ENCODE measurements around the gene SENP7. TPM values are rescaled to one million over a fixed set of nuclear protein-coding genes. Genes with fewer than 3 reads are reported as not detected.

Gene SENP7
- polyA plus RNA-seq, 1 of the 3 experiments (the other 2 are of a cell fraction), result 2.7 TPM

GRCh38 chr3:101284757-101285156, 228.3 kb downstream of the SENP7 start:
- no peaks in the 10 kb centered on the region for H4K20me1 ChIP-seq (ENCODE audit: insufficient read depth)
- H3K27ac ChIP-seq (ENCODE audit: low read depth in 2 of 2, low read length in 1 of 2), result no peak overlapping the region
- no peaks in the 10 kb centered on the region for H3K9me2 ChIP-seq
- DNase-seq, result no peak
- no peaks in the 10 kb centered on the region for H3K9me3 ChIP-seq
- no peak overlapping the region for H3K9ac ChIP-seq
- H3F3A ChIP-seq (replicated peaks; ENCODE audit: insufficient read depth), result no peaks in the 10 kb centered on the region
- no peaks in the 10 kb centered on the region for H3K27me3 ChIP-seq (ENCODE audit: insufficient read depth)
- no peak overlapping the region for H3K4me3 ChIP-seq (ENCODE audit: low read depth in 2 of 2, low read length in 1 of 2)
- 26% methylated on average over 1 of the region's 1 CpG for WGBS (ENCODE audit: low lambda C conversion rate)
- H3K4me1 ChIP-seq (ENCODE audit: control insufficient read depth in 1 of 2, insufficient read depth in 2 of 2, low read depth in 1 of 2, low read length in 1 of 2), result no peaks in the 10 kb centered on the region; a peak in 1 of 4 replicates
- TF ChIP-seq, protein P1, sequence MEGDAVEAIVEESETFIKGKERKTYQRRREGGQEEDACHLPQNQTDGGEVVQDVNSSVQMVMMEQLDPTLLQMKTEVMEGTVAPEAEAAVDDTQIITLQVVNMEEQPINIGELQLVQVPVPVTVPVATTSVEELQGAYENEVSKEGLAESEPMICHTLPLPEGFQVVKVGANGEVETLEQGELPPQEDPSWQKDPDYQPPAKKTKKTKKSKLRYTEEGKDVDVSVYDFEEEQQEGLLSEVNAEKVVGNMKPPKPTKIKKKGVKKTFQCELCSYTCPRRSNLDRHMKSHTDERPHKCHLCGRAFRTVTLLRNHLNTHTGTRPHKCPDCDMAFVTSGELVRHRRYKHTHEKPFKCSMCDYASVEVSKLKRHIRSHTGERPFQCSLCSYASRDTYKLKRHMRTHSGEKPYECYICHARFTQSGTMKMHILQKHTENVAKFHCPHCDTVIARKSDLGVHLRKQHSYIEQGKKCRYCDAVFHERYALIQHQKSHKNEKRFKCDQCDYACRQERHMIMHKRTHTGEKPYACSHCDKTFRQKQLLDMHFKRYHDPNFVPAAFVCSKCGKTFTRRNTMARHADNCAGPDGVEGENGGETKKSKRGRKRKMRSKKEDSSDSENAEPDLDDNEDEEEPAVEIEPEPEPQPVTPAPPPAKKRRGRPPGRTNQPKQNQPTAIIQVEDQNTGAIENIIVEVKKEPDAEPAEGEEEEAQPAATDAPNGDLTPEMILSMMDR (IDR thresholded peaks at IDR 0.05), result no peak
- TF ChIP-seq FOXJ3 (CRISPR knock-in tag; IDR thresholded peaks at IDR 0.05), result no peak
- no peak for TF ChIP-seq MEF2A (IDR thresholded peaks at IDR 0.05; ENCODE audit: borderline replicate concordance, low read depth)
- no peak for TF ChIP-seq CHD2 (IDR thresholded peaks at IDR 0.05; ENCODE audit: low read length, partially characterized antibody)
- no peak for TF ChIP-seq FOSL2 (IDR thresholded peaks at IDR 0.05; ENCODE audit: borderline replicate concordance, low read depth)
- no peak for TF ChIP-seq EP300 (IDR thresholded peaks at IDR 0.05; ENCODE audit: borderline replicate concordance in 1 of 2, low read depth in 1 of 2, low read length in 1 of 2)
- TF ChIP-seq, protein P2, sequence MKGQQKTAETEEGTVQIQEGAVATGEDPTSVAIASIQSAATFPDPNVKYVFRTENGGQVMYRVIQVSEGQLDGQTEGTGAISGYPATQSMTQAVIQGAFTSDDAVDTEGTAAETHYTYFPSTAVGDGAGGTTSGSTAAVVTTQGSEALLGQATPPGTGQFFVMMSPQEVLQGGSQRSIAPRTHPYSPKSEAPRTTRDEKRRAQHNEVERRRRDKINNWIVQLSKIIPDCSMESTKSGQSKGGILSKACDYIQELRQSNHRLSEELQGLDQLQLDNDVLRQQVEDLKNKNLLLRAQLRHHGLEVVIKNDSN (IDR thresholded peaks at IDR 0.05; ENCODE audit: borderline replicate concordance, low read depth), result no peak
- TF ChIP-seq, protein P3, sequence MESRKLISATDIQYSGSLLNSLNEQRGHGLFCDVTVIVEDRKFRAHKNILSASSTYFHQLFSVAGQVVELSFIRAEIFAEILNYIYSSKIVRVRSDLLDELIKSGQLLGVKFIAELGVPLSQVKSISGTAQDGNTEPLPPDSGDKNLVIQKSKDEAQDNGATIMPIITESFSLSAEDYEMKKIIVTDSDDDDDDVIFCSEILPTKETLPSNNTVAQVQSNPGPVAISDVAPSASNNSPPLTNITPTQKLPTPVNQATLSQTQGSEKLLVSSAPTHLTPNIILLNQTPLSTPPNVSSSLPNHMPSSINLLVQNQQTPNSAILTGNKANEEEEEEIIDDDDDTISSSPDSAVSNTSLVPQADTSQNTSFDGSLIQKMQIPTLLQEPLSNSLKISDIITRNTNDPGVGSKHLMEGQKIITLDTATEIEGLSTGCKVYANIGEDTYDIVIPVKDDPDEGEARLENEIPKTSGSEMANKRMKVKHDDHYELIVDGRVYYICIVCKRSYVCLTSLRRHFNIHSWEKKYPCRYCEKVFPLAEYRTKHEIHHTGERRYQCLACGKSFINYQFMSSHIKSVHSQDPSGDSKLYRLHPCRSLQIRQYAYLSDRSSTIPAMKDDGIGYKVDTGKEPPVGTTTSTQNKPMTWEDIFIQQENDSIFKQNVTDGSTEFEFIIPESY (IDR thresholded peaks at IDR 0.05; ENCODE audit: borderline replicate concordance, low read depth), result no peak
- no peak for TF ChIP-seq MXI1 (IDR thresholded peaks at IDR 0.05; ENCODE audit: low read depth, low read length)
- no peak for TF ChIP-seq RFX5 (IDR thresholded peaks at IDR 0.05; ENCODE audit: low read length)
- TF ChIP-seq SMC3 (IDR thresholded peaks at IDR 0.05; ENCODE audit: low read depth, low read length), result no peak
- no peak for TF ChIP-seq NFIC (IDR thresholded peaks at IDR 0.05; ENCODE audit: borderline replicate concordance)
- TF ChIP-seq, protein P4, sequence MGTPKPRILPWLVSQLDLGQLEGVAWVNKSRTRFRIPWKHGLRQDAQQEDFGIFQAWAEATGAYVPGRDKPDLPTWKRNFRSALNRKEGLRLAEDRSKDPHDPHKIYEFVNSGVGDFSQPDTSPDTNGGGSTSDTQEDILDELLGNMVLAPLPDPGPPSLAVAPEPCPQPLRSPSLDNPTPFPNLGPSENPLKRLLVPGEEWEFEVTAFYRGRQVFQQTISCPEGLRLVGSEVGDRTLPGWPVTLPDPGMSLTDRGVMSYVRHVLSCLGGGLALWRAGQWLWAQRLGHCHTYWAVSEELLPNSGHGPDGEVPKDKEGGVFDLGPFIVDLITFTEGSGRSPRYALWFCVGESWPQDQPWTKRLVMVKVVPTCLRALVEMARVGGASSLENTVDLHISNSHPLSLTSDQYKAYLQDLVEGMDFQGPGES (IDR thresholded peaks at IDR 0.05; ENCODE audit: low read depth, low read length), result no peak
- no peak for TF ChIP-seq POLR2AphosphoS5 (IDR thresholded peaks at IDR 0.05; ENCODE audit: low read depth, low read length)
- TF ChIP-seq RAD21 (IDR thresholded peaks at IDR 0.05; ENCODE audit: low read length), result no peak
- no peaks in the 10 kb centered on the region for H3K79me2 ChIP-seq (ENCODE audit: insufficient read depth)
- CTCF ChIA-PET, result no interaction called here
- H2AFZ ChIP-seq (ENCODE audit: low read depth), result no peak overlapping the region
- H3K36me3 ChIP-seq (replicated peaks in 1 of 2; ENCODE audit: control insufficient read depth in 1 of 2, insufficient read depth in 2 of 2, low read length in 1 of 2), result no peaks in the 10 kb centered on the region
- no peak overlapping the region for H3K4me2 ChIP-seq
- POLR2A ChIA-PET, result no interaction called here

All from SK-N-SH (cell line).